ENCODE results near the gene C19orf53.

C19orf53 gene

DNA sequence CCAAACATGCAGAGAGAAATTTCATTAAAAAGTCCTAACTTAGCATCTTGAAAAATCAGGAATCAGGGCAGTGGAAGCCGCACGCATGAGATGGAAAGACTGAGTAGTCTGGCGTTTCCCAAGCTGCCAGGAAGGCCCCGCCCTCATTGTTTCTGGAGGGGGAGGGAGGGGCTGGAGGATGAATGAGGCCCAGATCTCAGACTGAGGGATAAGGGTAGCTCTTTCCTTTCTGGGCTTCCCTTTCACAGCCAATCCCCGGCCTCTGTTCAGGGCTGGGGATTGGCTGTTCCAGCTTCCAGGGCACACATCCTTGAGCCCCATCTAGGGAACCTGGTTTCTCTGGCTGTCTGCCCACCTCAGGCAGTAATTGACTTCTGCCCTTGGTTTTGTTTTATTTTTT lies 7.3 kb downstream of the C19orf53 start:
- Histone ChIP-seq H3K27ac (ENCODE audit: low read length) (no peak overlapping the region), H3K4me1 (ENCODE audit: insufficient read depth, low read length) (peaks cover 13% of the 10 kb centered on the region), H3K9ac (ENCODE audit: low read depth, low read length) (no peak overlapping the region), H3K4me2 (ENCODE audit: insufficient read depth, low read length) (no peak overlapping the region), H3K4me3 (ENCODE audit: low read depth in 1 of 2, low read length in 2 of 2) (no peak overlapping the region), H3K27me3 (ENCODE audit: insufficient read depth, low read length, poor library complexity) (no peaks in the 10 kb centered on the region), H3K36me3 (ENCODE audit: insufficient read depth, low read length) (peaks cover 28% of the 10 kb centered on the region), H3K79me2 (ENCODE audit: insufficient read depth, low read length) (peaks cover 11% of the 10 kb centered on the region), H3K9me3 (ENCODE audit: insufficient read depth, low read length, severe bottlenecking) (no peaks in the 10 kb centered on the region), H4K20me1 (ENCODE audit: insufficient read depth, low read length) (peaks cover 21% of the 10 kb centered on the region), H2AFZ (ENCODE audit: low read depth, low read length) (no peak overlapping the region)
- TF ChIP-seq CTCF (IDR thresholded peaks at IDR 0.05; ENCODE audit: borderline replicate concordance, extremely low read depth, low read length, poor library complexity, severe bottlenecking) = no peak
- no peak for TF ChIP-seq EZH2 (IDR thresholded peaks at IDR 0.05; ENCODE audit: borderline replicate concordance, low read depth, low read length, severe bottlenecking)
- no peak for ATAC-seq (ENCODE audit: insufficient read depth, low read depth)
- no peak for DNase-seq

- no peaks in the 10 kb centered on the region for H3K27me3 ChIP-seq (ENCODE audit: insufficient read depth, low read length, poor library complexity)
- peaks cover 20% of the 10 kb centered on the region for H3K4me1 ChIP-seq (ENCODE audit: insufficient read depth, low read length)
- no peak overlapping the region for H3K4me3 ChIP-seq (ENCODE audit: low read depth in 1 of 2, low read length in 2 of 2)
- peaks cover 19% of the 10 kb centered on the region for H3K36me3 ChIP-seq (ENCODE audit: insufficient read depth, low read length)
- TF ChIP-seq CTCF (IDR thresholded peaks at IDR 0.05; ENCODE audit: borderline replicate concordance, extremely low read depth, low read length, poor library complexity, severe bottlenecking) (no peak), EZH2 (IDR thresholded peaks at IDR 0.05; ENCODE audit: borderline replicate concordance, low read depth, low read length, severe bottlenecking) (no peak)
- H3K9ac ChIP-seq (ENCODE audit: low read depth, low read length) = no peak overlapping the region
- no peak overlapping the region for H3K27ac ChIP-seq (ENCODE audit: low read length)
- 0 out of 2 replicates have a peak, but pooled peaks cover 2% of the 10 kb centered on the region for H3K79me2 ChIP-seq (ENCODE audit: insufficient read depth, low read length)
- H2AFZ ChIP-seq (ENCODE audit: low read depth, low read length) = no peak overlapping the region
- no peak for ATAC-seq (ENCODE audit: insufficient read depth, low read depth)
- DNase-seq = no peak
- no peak overlapping the region for H3K4me2 ChIP-seq (ENCODE audit: insufficient read depth, low read length)
- no peaks in the 10 kb centered on the region for H3K9me3 ChIP-seq (ENCODE audit: insufficient read depth, low read length, severe bottlenecking)
- H4K20me1 ChIP-seq (ENCODE audit: insufficient read depth, low read length) = peaks cover 13% of the 10 kb centered on the region
Observed at GRCh38 chr19:13782537-13782936, 8.3 kb downstream of the C19orf53 start.

GRCh38 chr19:13783565-13784500 lies 9.6 kb downstream of the C19orf53 start:
- Histone ChIP-seq H3K4me2 (ENCODE audit: insufficient read depth, low read length) (no peak overlapping the region), H3K4me1 (ENCODE audit: insufficient read depth, low read length) (peaks cover 33% of the 10 kb centered on the region), H3K9me3 (ENCODE audit: insufficient read depth, low read length, severe bottlenecking) (no peaks in the 10 kb centered on the region), H3K9ac (ENCODE audit: low read depth, low read length) (no peak overlapping the region), H2AFZ (ENCODE audit: low read depth, low read length) (no peak overlapping the region), H3K27me3 (ENCODE audit: insufficient read depth, low read length, poor library complexity) (no peaks in the 10 kb centered on the region), H3K4me3 (ENCODE audit: low read depth in 1 of 2, low read length in 2 of 2) (no peak overlapping the region), H3K36me3 (ENCODE audit: insufficient read depth, low read length) (peaks cover 6% of the 10 kb centered on the region), H3K27ac (ENCODE audit: low read length) (no peak overlapping the region), H4K20me1 (ENCODE audit: insufficient read depth, low read length) (0 out of 2 replicates have a peak, but pooled peaks cover under 1% of the 10 kb centered on the region), H3K79me2 (ENCODE audit: insufficient read depth, low read length) (no peaks in the 10 kb centered on the region)
- TF ChIP-seq CTCF (IDR thresholded peaks at IDR 0.05; ENCODE audit: borderline replicate concordance, extremely low read depth, low read length, poor library complexity, severe bottlenecking) = no peak
- no peak for TF ChIP-seq EZH2 (IDR thresholded peaks at IDR 0.05; ENCODE audit: borderline replicate concordance, low read depth, low read length, severe bottlenecking)
- no peak for DNase-seq
- no peak for ATAC-seq (ENCODE audit: insufficient read depth, low read depth)

Data from DND-41 (cell line).